ENCODE data around the gene GDI2.
"Not testable (repeated sequence)": the region's sequence is repeated elsewhere in the genome, so short reads cannot be mapped to it uniquely, and the experiment has no call there.

The GDI2 gene

GRCh38 chr10:5788969-5789368 is 24.3 kb downstream of the GDI2 start:
- in situ Hi-C loops (cut with MboI; ENCODE audit: low sequenced_read_pairs), result no loop called here

GRCh38 chr10:5783300-5783699 is 29.9 kb downstream of the GDI2 start:
- in situ Hi-C loops (cut with MboI; ENCODE audit: low sequenced_read_pairs), result no loop called here

GRCh38 chr10:5782174-5782573 is 31.1 kb downstream of the GDI2 start:
- in situ Hi-C loops (cut with MboI; ENCODE audit: low sequenced_read_pairs), result no loop called here

GRCh38 chr10:5779730-5780129 is 33.5 kb downstream of the GDI2 start:
- in situ Hi-C loops (cut with MboI; ENCODE audit: low sequenced_read_pairs), result no loop called here

GRCh38 chr10:5777758-5778157 is 35.5 kb downstream of the GDI2 start:
- in situ Hi-C loops (cut with MboI; ENCODE audit: low sequenced_read_pairs), result not testable (repeated sequence)

- in situ Hi-C loops (cut with MboI; ENCODE audit: low sequenced_read_pairs), result no loop called here
Measured at GRCh38 chr10:5776881-5777197, 36.4 kb downstream of the GDI2 start.

- in situ Hi-C loops (cut with MboI; ENCODE audit: low sequenced_read_pairs), result no loop called here
Measured at GRCh38 chr10:5776136-5776880, 36.9 kb downstream of the GDI2 start.

GRCh38 chr10:5775685-5776084 is 37.5 kb downstream of the GDI2 start:
- in situ Hi-C loops (cut with MboI; ENCODE audit: low sequenced_read_pairs), result no loop called here

- in situ Hi-C loops (cut with MboI; ENCODE audit: low sequenced_read_pairs), result no loop called here
Measured at GRCh38 chr10:5774987-5775620, 38.1 kb downstream of the GDI2 start.

GRCh38 chr10:5766189-5766588 is 47.0 kb downstream of the GDI2 start:
- in situ Hi-C loops (cut with MboI; ENCODE audit: low sequenced_read_pairs), result no loop called here

GRCh38 chr10:5765617-5766016 is 47.6 kb downstream of the GDI2 start:
- in situ Hi-C loops (cut with MboI; ENCODE audit: low sequenced_read_pairs), result no loop called here

- in situ Hi-C loops (cut with MboI; ENCODE audit: low sequenced_read_pairs), result no loop called here
Measured at GRCh38 chr10:5764422-5765297, 48.6 kb downstream of the GDI2 start.

GRCh38 chr10:5762531-5762930 is 50.7 kb downstream of the GDI2 start:
- in situ Hi-C loops (cut with MboI; ENCODE audit: low sequenced_read_pairs), result no loop called here

GRCh38 chr10:5761220-5761619 is 52.0 kb downstream of the GDI2 start:
- in situ Hi-C loops (cut with MboI; ENCODE audit: low sequenced_read_pairs), result no loop called here

GRCh38 chr10:5760515-5760914 is 52.7 kb downstream of the GDI2 start:
- in situ Hi-C loops (cut with MboI; ENCODE audit: low sequenced_read_pairs), result no loop called here

GRCh38 chr10:5758927-5759326 is 54.3 kb downstream of the GDI2 start:
- in situ Hi-C loops (cut with MboI; ENCODE audit: low sequenced_read_pairs), result no loop called here

- in situ Hi-C loops (cut with MboI; ENCODE audit: low sequenced_read_pairs), result no loop called here
Measured at GRCh38 chr10:5757766-5758517, 55.3 kb downstream of the GDI2 start.

- in situ Hi-C loops (cut with MboI; ENCODE audit: low sequenced_read_pairs), result no loop called here
Measured at GRCh38 chr10:5752301-5752871, 60.8 kb downstream of the GDI2 start.

- in situ Hi-C loops (cut with MboI; ENCODE audit: low sequenced_read_pairs), result no loop called here
Measured at GRCh38 chr10:5751601-5752253, 61.5 kb downstream of the GDI2 start.

GRCh38 chr10:5748394-5748803 is 64.8 kb downstream of the GDI2 start:
- in situ Hi-C loops (cut with MboI; ENCODE audit: low sequenced_read_pairs), result no loop called here

Measured in hTERT RPE-1 (cell line).